T follicular helper cell (primary cell): ENCODE data around the gene WDR31.
A peak's percentile ranks its signal among the peaks of the same experiment; 100 is the strongest.
"Not testable (repeated sequence)": the region's sequence is repeated elsewhere in the genome, so short reads cannot be mapped to it uniquely, and the experiment has no call there.

Experiments used
- DNase-seq: peaks from one replicate; pipeline ENCODE4 v3.0.0-alpha.2; 2020; ENCODE audit warnings: low read depth
- total RNA-seq, 2 experiments: gene quantifications; one replicate each; lab custom pipeline; 2026; lab: John Stamatoyannopoulos, UW

Gene WDR31
- total RNA-seq, result 3.2 to 3.6 reads per million in 2 experiments

- DNase-seq, result peak; percentile 61
These were observed at the start of gene WDR31 for GRCh38 chr9:113340011-113340699. WDR31 (minus strand) TSS chr9:113340275; CDS start chr9:113332022, 8,253 bp downstream.

GRCh38 chr9:113389451-113389850 lies 49.4 kb upstream of the WDR31 start:
- no peak for DNase-seq

- DNase-seq, result no peak
These were observed 48.8 kb upstream of the WDR31 start for GRCh38 chr9:113388833-113389232.

GRCh38 chr9:113387560-113388230 lies 47.6 kb upstream of the WDR31 start:
- no peak for DNase-seq

- DNase-seq, result no peak
These were observed 46.7 kb upstream of the WDR31 start for GRCh38 chr9:113386571-113387393.

- DNase-seq, result no peak
These were observed 41.9 kb upstream of the WDR31 start for GRCh38 chr9:113381909-113382411.

GRCh38 chr9:113381441-113381840 lies 41.4 kb upstream of the WDR31 start:
- DNase-seq, result not testable (repeated sequence)

- DNase-seq, result no peak
These were observed 40.8 kb upstream of the WDR31 start for GRCh38 chr9:113380869-113381378.

GRCh38 chr9:113379829-113380210 lies 39.7 kb upstream of the WDR31 start:
- not testable (repeated sequence) for DNase-seq

- DNase-seq, result not testable (repeated sequence)
These were observed 39.2 kb upstream of the WDR31 start for GRCh38 chr9:113379094-113379828.

GRCh38 chr9:113376634-113377567 lies 36.8 kb upstream of the WDR31 start, which contains the start of gene HDHD3:
HDHD3 (minus strand) TSS chr9:113376986; CDS start chr9:113374354, 2,632 bp downstream.
- DNase-seq, result peak; percentile 69

GRCh38 chr9:113375057-113376023 lies 35.3 kb upstream of the WDR31 start:
- no peak for DNase-seq

GRCh38 chr9:113373676-113374392 lies 33.8 kb upstream of the WDR31 start:
- DNase-seq, result no peak

- no peak for DNase-seq
These were observed 33.2 kb upstream of the WDR31 start for GRCh38 chr9:113373256-113373655.

GRCh38 chr9:113372059-113372458 lies 32.0 kb upstream of the WDR31 start:
- no peak for DNase-seq

- no peak for DNase-seq
These were observed 30.8 kb upstream of the WDR31 start for GRCh38 chr9:113370806-113371325.

- no peak for DNase-seq
These were observed 29.7 kb upstream of the WDR31 start for GRCh38 chr9:113369855-113370140.
